Spinal cord (tissue), 10 donors: ENCODE data around the gene LRFN5. TPM values are rescaled to one million over a fixed set of nuclear protein-coding genes. Genes with fewer than 3 reads are reported as not detected.
"Not testable (repeated sequence)": the region's sequence is repeated elsewhere in the genome, so short reads cannot be mapped to it uniquely, and the experiment has no call there.

ENCODE experiments used
- DNase-seq, 6 donors: peaks; one replicate each; pipeline versions ENCODE4 v3.0.0 to v3.0.0-alpha.2; 2013 to 2015; ENCODE audit warnings: low spot score in 6 of 6, low read depth in 4 of 6
- H3K27ac ChIP-seq: one replicate; pipeline ENCODE4 v1.5.1; 2013; ENCODE audit warnings: low read depth, low read length, control low read depth
- H3K27me3 ChIP-seq: one replicate; pipeline ENCODE4 v1.6.1; 2013; ENCODE audit warnings: low read length; ENCODE audit not compliant: control insufficient read depth, insufficient read depth
- H3K36me3 ChIP-seq: one replicate; pipeline ENCODE4 v1.6.1; 2013; ENCODE audit warnings: low read length; ENCODE audit not compliant: control insufficient read depth, insufficient read depth
- H3K4me1 ChIP-seq: one replicate; pipeline ENCODE4 v1.6.1; 2013; ENCODE audit warnings: low read length; ENCODE audit not compliant: control insufficient read depth, insufficient read depth
- H3K4me3 ChIP-seq: one replicate; pipeline ENCODE4 v1.5.1; 2013; ENCODE audit warnings: low read depth, low read length, control low read depth
- H3K9me3 ChIP-seq: one replicate; pipeline ENCODE4 v1.6.1; 2013; ENCODE audit warnings: low read length; ENCODE audit not compliant: control insufficient read depth, insufficient read depth
- WGBS: methylation state at CpG from one replicate; pipeline ENCODE4 v1.1.5; 2013; ENCODE audit warnings: missing lambda C conversion rate; ENCODE audit not compliant: insufficient coverage; 5-methylcytosine and 5-hydroxymethylcytosine counted together
- polyA plus RNA-seq, 2 donors: library from polyadenylated mRNA; unstranded; fragments of 120-200 nt; gene quantifications; one replicate each; pipeline ENCODE4 v1.2.1, GENCODE V29; 2013; ENCODE audit not compliant: insufficient read length in 2 of 2
- total RNA-seq, 2 donors: library from RNA; depleted of rRNA in 1 of 2; stranded (reverse); fragments of 120-200 nt in 1 of 2; fragments of >200 nt in 1 of 2; gene quantifications; one replicate each; pipeline versions ENCODE4 v1.2.3 to v1.2.4, GENCODE V29; 2013 to 2014
- donor health status: healthy.

The LRFN5 gene
- total and polyA plus RNA-seq, 4 donors, result 28.6 to 72.4 (median 30.4) TPM

DNA sequence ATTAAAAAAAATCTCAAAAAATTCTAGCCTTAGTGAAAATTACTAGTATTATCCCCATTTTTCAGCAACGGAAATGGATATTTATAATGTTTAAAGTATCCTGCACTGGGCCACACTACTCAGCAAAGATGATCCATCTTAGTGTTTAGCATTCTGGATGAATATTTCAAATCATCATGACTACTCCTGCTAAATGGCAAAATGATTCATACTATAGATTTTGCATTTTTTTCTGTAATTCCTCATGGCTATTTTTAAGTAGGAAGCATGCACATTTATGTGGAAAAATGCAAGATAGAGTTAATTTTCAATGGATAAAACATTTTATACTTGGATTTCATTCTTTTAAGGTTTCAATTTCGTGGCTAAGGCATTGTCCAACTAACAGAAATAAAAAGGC is 59.6 kb downstream of the LRFN5 start:
- Histone ChIP-seq H3K36me3 (no peaks in the 10 kb centered on the region), H3K27ac (no peak overlapping the region), H3K9me3 (no peaks in the 10 kb centered on the region), H3K27me3 (no peaks in the 10 kb centered on the region), H3K4me1 (no peaks in the 10 kb centered on the region), H3K4me3 (no peak overlapping the region)
- no CpG with 5 or more reads among the region's 2 CpGs for WGBS
- DNase-seq, result no peak

DNA sequence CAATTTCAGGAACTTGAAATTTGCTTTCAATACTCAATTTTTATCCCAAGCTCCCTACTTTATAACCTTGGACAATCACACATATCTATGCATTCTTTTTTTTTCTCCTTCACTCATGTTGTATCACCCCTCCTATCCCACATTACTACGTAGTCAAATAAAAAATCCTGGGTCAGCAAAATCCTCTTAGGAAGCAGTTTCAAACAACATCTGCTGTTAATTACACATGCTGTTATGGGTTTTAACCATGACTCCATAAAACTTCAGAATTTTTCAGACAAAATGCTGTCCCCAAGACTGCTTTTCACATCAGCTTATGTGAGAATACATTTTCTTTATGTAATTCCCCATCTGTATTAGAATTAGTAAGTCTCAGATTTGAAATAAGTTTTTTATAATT is 61.7 kb downstream of the LRFN5 start:
- H3K9me3 ChIP-seq, result no peaks in the 10 kb centered on the region
- H3K27ac ChIP-seq, result no peak overlapping the region
- WGBS, result 80% methylated on average over 1 of the region's 1 CpG
- H3K4me3 ChIP-seq, result no peak overlapping the region
- H3K36me3 ChIP-seq, result no peaks in the 10 kb centered on the region
- DNase-seq, result peak in 2 of 6 donors; percentile 20 to 54
- no peaks in the 10 kb centered on the region for H3K4me1 ChIP-seq
- no peaks in the 10 kb centered on the region for H3K27me3 ChIP-seq

DNA sequence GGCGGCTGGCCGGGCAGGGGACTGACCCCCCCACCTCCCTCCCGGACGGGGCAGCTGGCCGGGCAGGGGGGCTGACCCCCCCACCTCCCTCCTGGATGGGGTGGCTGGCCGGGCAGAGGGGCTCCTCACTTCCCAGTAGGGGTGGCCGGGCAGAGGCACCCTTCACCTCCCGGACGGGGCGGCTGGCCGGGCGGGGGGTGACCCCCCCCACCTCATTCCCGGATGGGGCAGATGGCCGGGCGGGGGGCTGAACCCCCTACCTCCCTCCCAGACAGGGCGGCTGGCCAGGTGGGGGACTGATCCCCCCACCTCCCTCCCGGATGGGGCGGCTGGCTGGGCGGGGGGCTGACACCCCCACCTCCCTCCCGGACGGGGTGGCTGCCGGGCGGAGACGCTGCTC is 66.9 kb downstream of the LRFN5 start:
- H3K4me3 ChIP-seq, H3K4me1 ChIP-seq, H3K9me3 ChIP-seq, H3K36me3 ChIP-seq, H3K27ac ChIP-seq, H3K27me3 ChIP-seq, DNase-seq: not testable (repeated sequence)
- 94% methylated on average over 6 of the region's 24 CpGs for whole genome bisulfite sequencing

DNA sequence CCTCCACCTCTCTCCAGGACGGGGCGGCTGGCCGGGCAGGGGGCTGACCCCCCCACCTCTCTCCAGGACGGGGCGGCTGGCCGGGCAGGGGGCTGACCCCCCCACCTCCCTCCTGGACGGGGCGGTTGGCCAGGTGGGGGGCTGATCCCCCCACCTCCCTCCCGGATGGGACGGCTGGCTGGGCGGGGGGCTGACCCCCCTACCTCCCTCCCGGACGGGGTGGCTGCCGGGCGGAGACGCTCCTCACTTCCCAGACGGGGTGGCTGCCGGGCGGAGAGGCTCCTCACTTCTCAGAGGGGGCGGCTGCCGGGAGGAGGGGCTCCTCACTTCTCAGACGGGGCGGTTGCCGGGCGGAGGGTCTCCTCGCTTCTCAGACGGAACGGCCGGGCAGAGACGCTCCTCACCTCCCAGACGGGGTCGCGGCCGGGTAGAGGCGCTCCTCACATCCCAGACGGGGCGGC is 67.9 kb downstream of the LRFN5 start:
- H3K27ac ChIP-seq, DNase-seq, H3K4me3 ChIP-seq, H3K27me3 ChIP-seq, H3K4me1 ChIP-seq, H3K9me3 ChIP-seq, H3K36me3 ChIP-seq: not testable (repeated sequence)
- WGBS, result 99% methylated on average over 10 of the region's 37 CpGs

DNA sequence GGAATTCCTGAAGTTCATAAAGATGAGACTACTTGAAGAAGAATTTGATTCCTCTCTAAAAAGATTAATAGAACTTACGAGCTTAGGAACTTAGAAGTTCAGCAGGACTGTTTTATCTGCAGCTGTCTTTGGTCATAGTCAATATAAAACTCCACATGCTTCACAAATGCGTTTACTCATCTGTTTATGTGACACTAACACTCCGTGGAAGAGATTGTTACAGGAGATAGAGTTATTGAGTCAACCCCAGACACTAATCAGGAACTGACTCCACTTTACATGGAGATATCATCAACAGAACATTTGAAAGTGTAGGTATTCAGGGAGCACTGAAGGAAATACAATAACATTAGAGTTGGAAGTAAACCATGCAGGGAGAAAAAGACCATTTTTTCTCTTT is 92.8 kb downstream of the LRFN5 start:
- DNase-seq, result no peak
- H3K4me3 ChIP-seq, result no peak overlapping the region
- WGBS, result no CpG with 5 or more reads among the region's 3 CpGs

DNA sequence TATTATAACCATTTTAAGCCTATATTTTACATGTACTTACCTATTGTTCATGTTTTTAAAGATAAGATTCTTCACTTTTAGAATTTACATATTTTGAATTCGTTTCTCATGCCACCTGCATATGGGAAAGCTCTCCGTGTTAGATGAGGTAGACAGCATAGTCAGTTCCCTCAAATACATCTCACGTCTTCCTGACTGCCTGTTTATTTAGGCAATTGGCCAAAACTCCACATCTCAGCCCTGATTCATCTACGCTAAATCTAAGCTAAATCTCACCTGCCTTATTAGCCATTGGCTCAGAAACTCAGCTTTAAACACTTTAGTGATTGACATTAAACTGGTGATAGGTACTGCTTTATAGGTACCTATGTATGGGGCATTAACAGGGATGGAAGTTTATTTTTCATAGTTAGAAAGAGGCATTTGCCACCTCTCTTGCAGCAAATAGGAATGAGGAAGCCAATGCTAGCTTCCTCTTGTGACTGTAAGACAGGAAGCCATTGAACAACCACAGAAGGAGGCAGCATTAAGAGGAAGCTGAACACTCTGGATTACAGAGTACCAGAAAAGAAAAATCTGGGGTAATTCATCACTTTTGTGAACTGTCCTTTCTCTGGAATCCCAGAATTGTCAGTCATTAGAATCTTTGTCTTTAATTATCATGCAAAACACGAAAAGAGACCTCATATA is 111.9 kb downstream of the LRFN5 start:
- H3K27me3 ChIP-seq, result no peaks in the 10 kb centered on the region
- H3K9me3 ChIP-seq, result no peaks in the 10 kb centered on the region
- H3K27ac ChIP-seq, result no peak overlapping the region
- no peaks in the 10 kb centered on the region for H3K4me1 ChIP-seq
- DNase-seq, result no peak
- WGBS, result no CpG with 5 or more reads among the region's 5 CpGs
- H3K36me3 ChIP-seq, result no peaks in the 10 kb centered on the region
- no peak overlapping the region for H3K4me3 ChIP-seq

More for the DNA sequence above, 92.8 kb downstream of the LRFN5 start:
- no peaks in the 10 kb centered on the region for H3K36me3 ChIP-seq
- H3K27me3 ChIP-seq, result no peaks in the 10 kb centered on the region
- no peaks in the 10 kb centered on the region for H3K4me1 ChIP-seq
- H3K27ac ChIP-seq, result no peak overlapping the region
- peaks cover 3% of the 10 kb centered on the region for H3K9me3 ChIP-seq

DNA sequence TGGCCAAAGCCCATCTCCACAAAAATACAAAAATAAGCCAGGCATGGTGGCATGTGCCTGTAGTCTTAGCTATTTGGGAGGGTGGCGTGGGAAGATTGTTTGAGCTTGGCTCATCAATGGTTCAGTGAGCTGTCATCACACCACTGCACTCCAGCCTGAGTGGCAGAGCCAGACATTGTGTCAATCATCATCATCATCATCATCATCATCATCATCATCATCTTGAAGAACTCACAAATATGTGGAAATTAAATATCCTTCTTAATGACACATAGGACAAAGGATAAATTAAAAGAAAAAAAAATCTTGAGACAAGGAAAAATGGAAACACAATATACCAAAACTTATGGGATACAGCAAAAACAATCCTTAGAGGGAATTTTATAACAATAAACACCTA is 132.5 kb downstream of the LRFN5 start:
- no peak for DNase-seq
- Histone ChIP-seq H3K27ac (no peak overlapping the region), H3K9me3 (no peaks in the 10 kb centered on the region), H3K4me3 (no peak overlapping the region), H3K4me1 (no peaks in the 10 kb centered on the region), H3K27me3 (no peaks in the 10 kb centered on the region), H3K36me3 (no peaks in the 10 kb centered on the region)
- no CpG with 5 or more reads among the region's 1 CpG for WGBS

DNA sequence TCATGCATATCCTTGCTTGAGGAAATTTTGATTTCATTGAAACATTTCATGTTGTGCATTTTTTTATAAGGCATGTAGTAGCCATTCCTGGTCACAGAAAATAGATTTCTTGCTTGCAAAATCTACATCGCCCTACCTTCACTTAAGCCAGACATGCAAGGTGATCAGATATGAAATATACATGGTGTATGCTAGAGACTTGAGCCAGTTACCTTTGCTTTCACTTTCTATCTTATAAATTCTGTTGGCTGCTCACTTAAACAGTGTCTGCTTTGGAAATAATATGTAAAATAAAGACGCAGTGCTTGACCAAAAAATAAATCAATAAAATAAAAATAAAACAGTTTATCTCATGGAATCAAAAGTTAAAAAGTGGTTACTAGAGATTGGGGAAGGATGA is 136.5 kb downstream of the LRFN5 start:
- H3K4me1 ChIP-seq, result no peaks in the 10 kb centered on the region
- no peak overlapping the region for H3K27ac ChIP-seq
- no peaks in the 10 kb centered on the region for H3K27me3 ChIP-seq
- H3K9me3 ChIP-seq, result no peaks in the 10 kb centered on the region
- no peak for DNase-seq
- H3K4me3 ChIP-seq, result no peak overlapping the region
- no peaks in the 10 kb centered on the region for H3K36me3 ChIP-seq
- WGBS, result no CpG with 5 or more reads among the region's 2 CpGs

DNA sequence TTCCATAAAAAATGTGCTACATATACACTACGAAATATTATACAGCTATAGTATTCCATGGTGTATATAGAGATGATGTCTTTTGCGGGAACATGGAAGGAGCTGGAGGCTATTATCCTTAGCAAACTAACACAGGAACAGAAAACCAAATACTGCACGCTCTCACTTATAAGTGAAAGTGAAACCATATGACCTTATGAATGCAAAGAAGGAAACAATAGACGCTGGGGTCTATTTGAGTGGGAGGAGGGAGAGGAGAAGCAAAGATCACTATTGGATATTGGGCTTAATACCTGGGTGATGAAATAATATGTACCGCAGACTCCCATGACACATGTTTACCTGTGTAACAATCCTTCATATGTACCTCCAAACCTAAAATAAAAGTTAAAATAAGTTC is 142.8 kb downstream of the LRFN5 start:
- Histone ChIP-seq H3K27me3 (no peaks in the 10 kb centered on the region), H3K36me3 (no peaks in the 10 kb centered on the region), H3K9me3 (peaks cover 2% of the 10 kb centered on the region), H3K4me1 (no peaks in the 10 kb centered on the region), H3K27ac (no peak overlapping the region), H3K4me3 (peak overlapping the region; percentile 2)
- no CpG with 5 or more reads among the region's 5 CpGs for WGBS
- no peak for DNase-seq

DNA sequence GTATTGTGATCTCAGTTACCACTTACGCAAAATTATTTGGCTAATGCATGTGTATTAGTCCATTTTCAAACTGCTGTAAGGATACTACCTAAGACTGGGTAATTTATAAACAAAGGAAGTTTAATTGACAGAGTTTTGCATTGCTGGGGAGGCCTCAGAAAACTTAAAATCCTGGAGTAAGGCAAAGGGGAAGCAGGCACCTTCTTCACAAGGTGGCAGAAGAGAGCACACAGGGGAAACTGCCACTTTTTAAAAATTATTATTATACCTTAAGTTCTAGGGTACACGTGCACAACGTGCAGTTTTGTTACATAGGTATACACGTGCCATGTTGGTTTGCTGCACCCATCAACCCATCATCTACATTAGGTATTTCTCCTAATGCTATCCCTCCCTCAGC is 143.9 kb downstream of the LRFN5 start:
- not testable (repeated sequence) for H3K27me3 ChIP-seq, H3K27ac ChIP-seq, H3K4me1 ChIP-seq, DNase-seq, H3K4me3 ChIP-seq, H3K36me3 ChIP-seq, H3K9me3 ChIP-seq
- 70% methylated on average over 3 of the region's 4 CpGs for WGBS
